GM18861 (cell line): ENCODE results near the gene PSMG2.
"Not testable (repeated sequence)": the region's sequence is repeated elsewhere in the genome, so short reads cannot be mapped to it uniquely, and the experiment has no call there.

Experiments used
- ATAC-seq: cut with Tn5 transposase; IDR thresholded peaks from one replicate; pipeline ENCODE4 v1.9.1; 2021; ENCODE audit not compliant: unreplicated experiment

PSMG2 gene

GRCh38 chr18:12721495-12722275 is 18.8 kb downstream of the PSMG2 start:
- ATAC-seq = no peak

- no peak for ATAC-seq
Observed at GRCh38 chr18:12722731-12723130, 19.9 kb downstream of the PSMG2 start.

GRCh38 chr18:12726331-12726730 is 23.5 kb downstream of the PSMG2 start:
- ATAC-seq = no peak

DNA sequence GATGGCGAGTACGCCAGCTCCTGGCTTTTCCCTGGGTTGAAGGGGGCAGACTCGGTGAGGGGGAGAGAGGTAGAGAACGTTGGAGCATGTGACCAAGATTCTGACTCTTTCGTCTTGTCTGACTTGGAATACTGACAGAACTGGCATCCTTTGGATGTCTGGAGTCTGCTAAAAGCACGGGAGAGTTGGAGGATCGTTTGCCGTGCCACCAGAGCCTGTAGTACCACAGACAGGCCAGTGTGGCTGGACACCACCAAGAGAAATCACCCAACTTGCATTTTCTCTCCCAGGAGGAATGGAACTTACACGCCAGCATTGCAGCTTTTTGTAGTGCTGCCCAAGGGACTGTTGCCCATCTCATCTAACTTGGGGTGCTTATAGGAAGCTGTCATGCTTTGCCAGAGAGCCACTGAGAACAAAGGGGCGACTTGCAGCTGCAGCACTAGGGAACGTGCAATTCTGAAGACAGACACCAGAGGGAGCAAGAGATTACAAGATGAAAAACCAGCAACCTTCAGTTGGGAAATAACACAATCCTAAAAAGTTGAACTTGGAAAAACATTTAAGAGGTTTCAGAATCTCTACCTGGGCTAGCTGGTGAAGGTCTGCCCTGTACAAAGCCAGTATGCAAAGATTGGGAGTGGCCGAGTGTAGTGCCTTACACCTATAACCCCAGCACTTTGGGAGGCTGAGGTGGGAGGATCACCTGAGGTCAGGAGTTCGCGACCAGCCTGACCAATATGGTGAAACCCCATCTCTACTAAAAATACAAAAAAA is 24.1 kb downstream of the PSMG2 start:
- ATAC-seq = no peak

GRCh38 chr18:12737243-12737902 is 34.5 kb downstream of the PSMG2 start:
- no peak for ATAC-seq

GRCh38 chr18:12741351-12741750 is 38.5 kb downstream of the PSMG2 start:
- ATAC-seq = no peak

DNA sequence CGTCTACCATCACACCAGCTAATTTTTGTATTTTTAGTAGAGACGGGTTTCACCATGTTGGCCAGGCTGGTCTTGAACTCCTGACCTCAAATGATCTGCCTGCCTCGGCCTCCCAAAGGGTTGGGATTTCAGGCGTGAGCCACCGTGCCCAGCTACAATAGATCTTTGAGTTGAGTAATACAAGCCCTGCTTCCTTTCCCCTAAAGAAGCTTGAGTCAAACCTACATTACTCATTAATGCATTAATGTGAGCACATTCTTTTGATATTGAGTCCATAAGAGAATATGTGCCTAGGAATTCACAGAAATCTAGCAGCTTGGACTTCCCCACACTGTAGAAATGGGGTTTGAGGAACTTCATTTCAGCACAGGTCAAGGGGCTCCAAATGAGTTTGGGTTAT is 39.6 kb downstream of the PSMG2 start:
- ATAC-seq = no peak

DNA sequence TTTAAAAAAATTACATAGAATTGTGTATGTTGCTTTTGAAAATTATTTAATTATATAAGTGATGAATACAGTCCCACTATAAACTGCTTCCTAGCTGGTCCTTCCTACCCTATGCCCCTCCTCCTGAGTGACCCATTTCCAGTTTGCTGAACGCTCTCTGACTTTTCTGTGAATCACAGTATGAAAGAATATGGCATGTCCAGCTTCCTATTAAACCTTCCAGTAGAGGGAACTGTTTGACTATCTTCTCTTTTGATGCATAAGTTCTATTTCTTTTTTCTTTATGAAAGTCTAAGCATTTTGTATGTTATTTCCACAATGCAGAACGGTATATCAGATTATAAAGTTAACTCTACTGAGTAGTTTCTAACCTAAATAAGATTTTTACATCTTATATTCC is 41.3 kb downstream of the PSMG2 start:
- no peak for ATAC-seq

DNA sequence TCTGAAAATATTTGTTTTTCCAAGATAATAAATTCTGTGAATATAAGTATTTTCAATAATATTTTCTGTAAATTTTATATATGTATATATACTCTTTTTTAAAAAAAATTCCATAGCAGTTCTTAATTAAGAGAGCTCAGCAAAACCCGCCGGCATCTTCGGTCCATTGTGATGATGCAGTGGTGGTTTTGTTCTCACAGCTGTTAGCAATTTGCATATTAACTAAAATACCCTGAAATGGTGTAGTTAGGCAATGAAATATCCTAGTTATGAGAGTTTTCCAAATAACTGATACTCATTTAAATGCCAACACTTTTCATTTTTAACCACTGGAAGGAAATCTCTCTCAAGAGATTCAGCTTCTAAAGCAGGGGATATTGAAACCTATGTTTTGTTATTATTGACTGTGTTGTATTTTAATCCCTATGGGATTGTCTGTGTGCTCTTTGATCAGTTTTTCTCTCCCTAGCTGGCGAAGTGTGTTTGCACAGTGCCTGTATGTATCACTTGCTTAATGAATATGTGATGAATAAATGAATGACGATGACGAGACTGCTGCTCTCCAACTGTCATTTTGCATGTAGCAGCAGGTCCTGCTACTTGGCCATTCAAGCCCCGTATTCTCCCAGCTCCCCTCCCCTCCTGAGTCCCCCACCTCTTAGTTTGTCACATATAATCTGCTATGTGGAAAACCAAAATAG is 42.4 kb downstream of the PSMG2 start:
- ATAC-seq = no peak

- ATAC-seq = no peak
Observed at GRCh38 chr18:12747530-12748315, 44.9 kb downstream of the PSMG2 start.

DNA sequence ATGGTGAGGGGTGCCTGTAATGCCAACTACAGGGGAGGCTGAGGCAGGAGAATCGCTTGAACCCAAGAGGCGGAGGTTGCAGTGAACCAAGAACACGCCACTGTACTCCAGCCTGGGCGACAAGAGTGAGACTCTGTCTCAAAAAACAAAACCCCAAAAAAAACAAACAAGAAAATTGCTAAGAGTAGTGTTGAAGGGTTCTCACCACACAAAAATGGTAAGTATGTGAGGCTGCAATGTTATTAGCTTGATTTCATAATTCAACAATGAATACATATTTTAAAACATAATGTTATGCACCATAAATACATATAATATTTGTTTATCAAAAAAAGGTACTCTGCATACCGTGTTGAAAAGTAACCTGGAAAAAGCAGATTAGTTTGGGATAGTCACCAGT is 45.8 kb downstream of the PSMG2 start:
- no peak for ATAC-seq

- ATAC-seq = no peak
Observed at GRCh38 chr18:12749121-12749520, 46.3 kb downstream of the PSMG2 start.

DNA sequence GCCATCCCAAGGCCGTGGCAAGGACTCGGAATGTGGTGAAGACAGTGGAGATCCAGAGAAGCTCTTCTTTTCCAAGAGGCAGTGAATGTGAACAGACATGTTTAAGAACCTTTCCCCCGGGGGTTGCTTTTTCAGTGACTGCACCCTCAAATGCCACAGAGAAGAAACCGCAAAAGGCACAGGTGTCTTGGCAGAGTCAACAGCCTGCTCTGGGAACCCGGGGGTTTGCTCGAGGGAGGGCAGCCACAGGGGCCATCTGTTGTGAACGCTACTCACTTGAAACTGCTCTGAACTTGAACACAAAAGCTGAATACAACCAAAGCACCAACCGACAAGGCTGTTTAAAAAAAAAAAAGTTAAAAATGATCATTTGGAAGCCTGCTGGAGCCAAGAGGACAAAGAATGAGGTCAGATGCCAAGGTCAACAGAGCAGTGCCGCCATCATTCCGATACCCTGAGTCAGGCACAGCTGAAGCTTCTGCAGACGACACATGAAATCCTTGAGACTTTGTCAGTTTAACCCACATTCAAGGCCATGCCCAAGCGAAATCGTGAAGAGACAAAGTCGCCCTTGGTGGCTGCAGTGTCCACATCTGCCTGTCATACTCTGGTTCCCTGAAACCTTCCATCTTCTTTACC is 47.4 kb downstream of the PSMG2 start:
- no peak for ATAC-seq

- no peak for ATAC-seq
Observed at GRCh38 chr18:12750715-12751502, 48.1 kb downstream of the PSMG2 start.

- no peak for ATAC-seq
Observed at GRCh38 chr18:12751503-12751884, 48.7 kb downstream of the PSMG2 start.

- no peak for ATAC-seq
Observed at GRCh38 chr18:12751891-12752290, 49.0 kb downstream of the PSMG2 start.

GRCh38 chr18:12754511-12754910 is 51.7 kb downstream of the PSMG2 start:
- ATAC-seq = no peak

DNA sequence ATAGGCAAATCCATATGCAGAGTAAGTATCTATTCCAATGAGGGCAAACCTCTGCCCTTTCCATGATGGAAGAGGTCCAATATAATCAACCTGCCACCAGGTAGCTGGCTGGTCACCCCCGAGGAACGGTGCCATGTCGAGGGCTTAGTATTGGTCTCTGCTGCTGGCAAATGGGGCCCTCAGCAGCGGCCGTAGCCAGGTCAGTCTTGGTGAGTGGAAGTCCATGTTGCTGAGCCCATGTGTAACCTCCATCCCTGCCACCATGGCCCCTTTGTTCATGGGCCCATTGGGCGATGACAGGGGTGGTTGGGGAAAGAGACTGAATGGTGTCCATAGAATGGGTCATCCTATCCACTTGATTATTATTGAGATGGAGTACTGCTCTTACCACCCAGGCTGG is 52.8 kb downstream of the PSMG2 start:
- ATAC-seq = not testable (repeated sequence)

- not testable (repeated sequence) for ATAC-seq
Observed at GRCh38 chr18:12756619-12757239, 53.9 kb downstream of the PSMG2 start.
